SK-N-SH (cell line): ENCODE data around the gene APC. TPM values are rescaled to one million over a fixed set of nuclear protein-coding genes. Genes with fewer than 3 reads are reported as not detected.

ENCODE experiments used
- CTCF ChIA-PET: fragments of 300-600, 350-600 bp; formaldehyde crosslinking; extraction: SDS; loops from one replicate; lab custom pipeline; 2021; lab: Yijun Ruan, JAX
- POLR2A ChIA-PET: fragments of 350-600 bp; sonication (Branson Sonifier 250); formaldehyde crosslinking; extraction: SDS; loops from one replicate; lab custom pipeline; 2020; ENCODE audit warnings: antibody characterized with exemption, inconsistent platforms; lab: Yijun Ruan, JAX
- DNase-seq: peaks from one replicate; pipeline ENCODE4 v3.0.0; 2012
- H2AFZ ChIP-seq: fragments of 200-600 bp; sonication (generic); 2 replicates; pipeline ENCODE4 v1.8.1; 2016; ENCODE audit warnings: antibody characterized with exemption, mild to moderate bottlenecking, low read depth
- H3F3A ChIP-seq: fragments of 200-600 bp; sonication (generic); replicated peaks from 2 replicates; pipeline ENCODE3; 2016; ENCODE audit warnings: antibody characterized with exemption, mild to moderate bottlenecking; ENCODE audit not compliant: insufficient read depth
- H3K27ac ChIP-seq, 2 experiments: fragments of 200-500 bp in 1 of 2; fragments of 200-600 bp in 1 of 2; sonication (Bioruptor generic) in 1 of 2; sonication (generic), shearing (Covaris generic) in 1 of 2; 2 replicates each; pipeline versions ENCODE4 v1.5.1 to v1.6.1; 2014 to 2016; ENCODE audit warnings: low read depth in 2 of 2, inconsistent platforms in 1 of 2, low read length in 1 of 2, mild to moderate bottlenecking in 1 of 2, mixed read lengths in 1 of 2
- H3K27me3 ChIP-seq: fragments of 200-600 bp; sonication (generic), shearing (Covaris generic); 2 replicates; pipeline ENCODE4 v1.6.1; 2016; ENCODE audit warnings: mixed run types; ENCODE audit not compliant: insufficient read depth
- H3K36me3 ChIP-seq, 2 experiments: fragments of 200-500 bp in 1 of 2; fragments of 200-600 bp in 1 of 2; sonication (Bioruptor generic) in 1 of 2; sonication (generic) in 1 of 2; replicated peaks in 1 of 2; 2 replicates each; pipeline versions ENCODE3 to v1.5.1; 2014 to 2016; ENCODE audit warnings: low read length in 1 of 2, mild to moderate bottlenecking in 1 of 2; ENCODE audit not compliant: insufficient read depth in 2 of 2, control insufficient read depth in 1 of 2
- H3K4me1 ChIP-seq, 2 experiments: fragments of 200-500 bp in 1 of 2; fragments of 200-600 bp in 1 of 2; sonication (Bioruptor generic) in 1 of 2; sonication (generic), shearing (Covaris generic) in 1 of 2; 2 replicates each; pipeline versions ENCODE4 v1.5.1 to v1.6.1; 2014 to 2016; ENCODE audit warnings: low read depth in 1 of 2, low read length in 1 of 2, mixed run types in 1 of 2; ENCODE audit not compliant: insufficient read depth in 2 of 2, control insufficient read depth in 1 of 2
- H3K4me2 ChIP-seq: fragments of 200-600 bp; sonication (generic), shearing (Covaris generic); 2 replicates; pipeline ENCODE4 v1.6.1; 2017; ENCODE audit warnings: mixed run types
- H3K4me3 ChIP-seq, 2 experiments: fragments of 200-500 bp in 1 of 2; fragments of 200-600 bp in 1 of 2; sonication (Bioruptor generic) in 1 of 2; sonication (generic), shearing (Covaris generic) in 1 of 2; 2 replicates each; pipeline versions ENCODE4 v1.5.1 to v1.8.1; 2014 to 2016; ENCODE audit warnings: low read depth in 2 of 2, inconsistent platforms in 1 of 2, low read length in 1 of 2, mild to moderate bottlenecking in 1 of 2, mixed read lengths in 1 of 2, moderate library complexity in 1 of 2
- H3K79me2 ChIP-seq: fragments of 200-600 bp; sonication (generic); 2 replicates; pipeline ENCODE4 v1.8.1; 2017; ENCODE audit warnings: mild to moderate bottlenecking; ENCODE audit not compliant: insufficient read depth
- H3K9ac ChIP-seq: fragments of 200-600 bp; sonication (generic); 2 replicates; pipeline ENCODE4 v1.6.1; 2017; ENCODE audit warnings: mixed run types
- H3K9me2 ChIP-seq: fragments of 200-600 bp; sonication (generic); 2 replicates; pipeline ENCODE4 v1.6.1; 2017; ENCODE audit warnings: mixed run types
- H3K9me3 ChIP-seq: fragments of 200-600 bp; sonication (generic); 2 replicates; pipeline ENCODE4 v1.6.1; 2017; ENCODE audit warnings: mixed run types, mild to moderate bottlenecking, moderate library complexity
- H4K20me1 ChIP-seq: fragments of 200-600 bp; sonication (generic); 2 replicates; pipeline ENCODE4 v1.6.1; 2017; ENCODE audit warnings: mild to moderate bottlenecking, mixed run types; ENCODE audit not compliant: insufficient read depth
- CHD2 ChIP-seq: fragments of 150-350 bp; IDR thresholded peaks from 2 replicates; pipeline ENCODE4 v1.6.1; 2018; ENCODE audit warnings: low read length; ENCODE audit not compliant: partially characterized antibody
- CTCF ChIP-seq: fragments of 200-600 bp; sonication (generic); IDR thresholded peaks from 2 replicates; pipeline ENCODE4 v1.6.1; 2017; ENCODE audit warnings: antibody characterized with exemption, mild to moderate bottlenecking, moderate library complexity
- EP300 ChIP-seq, 2 experiments: IDR thresholded peaks; 2 replicates each; pipeline versions ENCODE4 v1.4.0 to v1.6.1; 2012; ENCODE audit warnings: borderline replicate concordance in 1 of 2, low read depth in 1 of 2, low read length in 1 of 2
- FOSL2 ChIP-seq: IDR thresholded peaks from 2 replicates; pipeline ENCODE4 v1.4.0; 2012; ENCODE audit warnings: low read depth, mild to moderate bottlenecking, moderate library complexity, borderline replicate concordance
- FOXJ3 ChIP-seq: sonication (generic); formaldehyde crosslinking; IDR thresholded peaks from 2 replicates; pipeline ENCODE4 v1.5.1; 2020; ENCODE audit warnings: mild to moderate bottlenecking, missing genetic modification reagents
- GABPA ChIP-seq: IDR thresholded peaks from 2 replicates; pipeline ENCODE4 v1.4.0; 2012; ENCODE audit warnings: low read depth, mild to moderate bottlenecking
- MXI1 ChIP-seq: IDR thresholded peaks from 2 replicates; pipeline ENCODE4 v1.6.1; 2012; ENCODE audit warnings: mild to moderate bottlenecking, low read depth, low read length, improper control_type of control experiment
- NFIC ChIP-seq: IDR thresholded peaks from 2 replicates; pipeline ENCODE4 v1.4.0; 2012; ENCODE audit warnings: borderline replicate concordance
- PBX3 ChIP-seq: IDR thresholded peaks from 2 replicates; pipeline ENCODE4; 2012
- SMC3 ChIP-seq: IDR thresholded peaks from 2 replicates; pipeline ENCODE4 v1.6.1; 2012; ENCODE audit warnings: low read depth, low read length, improper control_type of control experiment
- TAF1 ChIP-seq: IDR thresholded peaks from 2 replicates; pipeline ENCODE4 v1.6.1; 2012; ENCODE audit warnings: low read depth, mild to moderate bottlenecking, low read length, moderate library complexity, borderline replicate concordance
- TCF12 ChIP-seq: IDR thresholded peaks from 2 replicates; pipeline ENCODE4 v1.4.0; 2012
- USF1 ChIP-seq: IDR thresholded peaks from 2 replicates; pipeline ENCODE4 v1.4.0; 2012; ENCODE audit warnings: low read depth, borderline replicate concordance
- USF2 ChIP-seq: fragments of 150-350 bp; IDR thresholded peaks from 2 replicates; pipeline ENCODE4 v1.6.1; 2017; ENCODE audit warnings: antibody characterized with exemption, low read length, low read depth, borderline replicate concordance
- WGBS: methylation state at CpG from one replicate; pipeline ENCODE4 v1.1.6; 2017; ENCODE audit warnings: low lambda C conversion rate; 5-methylcytosine and 5-hydroxymethylcytosine counted together
- polyA plus RNA-seq, 3 experiments: library from polyadenylated mRNA; depleted of rRNA; stranded (reverse); fragments of >200 nt; gene quantifications; 2 replicates each; pipeline ENCODE4 v1.2.3, GENCODE V29; 2012
- TF ChIP-seq, protein P1 (sequence below): IDR thresholded peaks from 2 replicates; pipeline ENCODE4 v1.6.1; 2012; ENCODE audit warnings: mild to moderate bottlenecking, low read depth, low read length, moderate library complexity

APC gene
- polyA plus RNA-seq, 1 of the 3 experiments (the other 2 are of a cell fraction), result 5.1 TPM

DNA sequence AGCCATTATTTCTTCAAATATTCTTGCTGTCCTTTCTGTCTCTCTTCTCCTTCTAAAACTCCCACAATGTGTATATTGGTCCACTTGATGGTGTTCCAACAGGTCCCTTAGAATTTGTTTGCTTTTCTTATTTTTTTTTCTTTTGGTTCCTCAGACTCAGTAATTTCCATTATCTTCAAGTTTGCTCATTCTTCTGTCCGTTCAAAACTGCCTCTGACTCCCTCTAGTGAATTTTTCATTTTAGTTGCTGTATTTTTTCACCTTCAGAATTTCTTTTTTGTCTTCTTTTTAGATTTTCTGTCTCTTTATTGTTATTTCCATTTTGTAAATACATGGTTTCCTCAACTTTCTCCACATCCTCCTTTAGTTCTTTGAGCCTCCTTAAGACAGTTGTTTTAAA, 117.0 kb downstream of the APC start:
- no peak overlapping the region for H3K9ac ChIP-seq
- CTCF ChIA-PET, result interaction anchor here (1.0 kb wide), 2 partner anchors 67 to 163 kb away, joined by 3 read pairs; partner anchors contain the start of gene REEP5
- H3F3A ChIP-seq, result no peaks in the 10 kb centered on the region
- no peaks in the 10 kb centered on the region for H3K27me3 ChIP-seq
- H3K9me3 ChIP-seq, result no peaks in the 10 kb centered on the region
- H3K4me3 ChIP-seq, result no peak overlapping the region
- no peak for TF ChIP-seq CTCF
- TF ChIP-seq TCF12, result no peak
- no peak for TF ChIP-seq TAF1
- H3K9me2 ChIP-seq, result no peaks in the 10 kb centered on the region
- H3K4me1 ChIP-seq, result no peaks in the 10 kb centered on the region
- H3K36me3 ChIP-seq, result no peaks in the 10 kb centered on the region
- no peaks in the 10 kb centered on the region for H3K79me2 ChIP-seq
- POLR2A ChIA-PET, result no interaction called here
- H4K20me1 ChIP-seq, result no peaks in the 10 kb centered on the region
- no peak overlapping the region for H3K4me2 ChIP-seq
- H3K27ac ChIP-seq, result no peak overlapping the region
- no peak overlapping the region for H2AFZ ChIP-seq
- no peak for DNase-seq
- WGBS, result 27% methylated on average over 1 of the region's 1 CpG

GRCh38 chr5:112857866-112858265, 120.2 kb downstream of the APC start:
- Histone ChIP-seq H3K36me3 (peaks cover 2 to 3% of the 10 kb centered on the region in 2 experiments), H2AFZ (no peak overlapping the region), H3K27me3 (no peaks in the 10 kb centered on the region), H3K9ac (no peak overlapping the region)
- CTCF ChIA-PET, result interaction anchor here (3.5 kb wide), 1 partner anchor 9 kb away, joined by 22 read pairs; no protein-coding TSS in a partner anchor
- no peak for TF ChIP-seq USF2
- TF ChIP-seq FOSL2, result no peak
- no peak for TF ChIP-seq NFIC
- no peak for TF ChIP-seq USF1
- TF ChIP-seq EP300 (IDR thresholded peaks at IDR 0.05; ENCODE audit: borderline replicate concordance in 1 of 2, low read depth in 1 of 2, low read length in 1 of 2), result no peak
- TF ChIP-seq MXI1, result no peak
- TF ChIP-seq SMC3, result no peak
- no peak for TF ChIP-seq GABPA
- TF ChIP-seq, protein P1, sequence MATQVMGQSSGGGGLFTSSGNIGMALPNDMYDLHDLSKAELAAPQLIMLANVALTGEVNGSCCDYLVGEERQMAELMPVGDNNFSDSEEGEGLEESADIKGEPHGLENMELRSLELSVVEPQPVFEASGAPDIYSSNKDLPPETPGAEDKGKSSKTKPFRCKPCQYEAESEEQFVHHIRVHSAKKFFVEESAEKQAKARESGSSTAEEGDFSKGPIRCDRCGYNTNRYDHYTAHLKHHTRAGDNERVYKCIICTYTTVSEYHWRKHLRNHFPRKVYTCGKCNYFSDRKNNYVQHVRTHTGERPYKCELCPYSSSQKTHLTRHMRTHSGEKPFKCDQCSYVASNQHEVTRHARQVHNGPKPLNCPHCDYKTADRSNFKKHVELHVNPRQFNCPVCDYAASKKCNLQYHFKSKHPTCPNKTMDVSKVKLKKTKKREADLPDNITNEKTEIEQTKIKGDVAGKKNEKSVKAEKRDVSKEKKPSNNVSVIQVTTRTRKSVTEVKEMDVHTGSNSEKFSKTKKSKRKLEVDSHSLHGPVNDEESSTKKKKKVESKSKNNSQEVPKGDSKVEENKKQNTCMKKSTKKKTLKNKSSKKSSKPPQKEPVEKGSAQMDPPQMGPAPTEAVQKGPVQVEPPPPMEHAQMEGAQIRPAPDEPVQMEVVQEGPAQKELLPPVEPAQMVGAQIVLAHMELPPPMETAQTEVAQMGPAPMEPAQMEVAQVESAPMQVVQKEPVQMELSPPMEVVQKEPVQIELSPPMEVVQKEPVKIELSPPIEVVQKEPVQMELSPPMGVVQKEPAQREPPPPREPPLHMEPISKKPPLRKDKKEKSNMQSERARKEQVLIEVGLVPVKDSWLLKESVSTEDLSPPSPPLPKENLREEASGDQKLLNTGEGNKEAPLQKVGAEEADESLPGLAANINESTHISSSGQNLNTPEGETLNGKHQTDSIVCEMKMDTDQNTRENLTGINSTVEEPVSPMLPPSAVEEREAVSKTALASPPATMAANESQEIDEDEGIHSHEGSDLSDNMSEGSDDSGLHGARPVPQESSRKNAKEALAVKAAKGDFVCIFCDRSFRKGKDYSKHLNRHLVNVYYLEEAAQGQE, result no peak
- TF ChIP-seq PBX3, result no peak
- TF ChIP-seq CHD2, result no peak
- TF ChIP-seq CTCF, result no peak
- no peak for TF ChIP-seq FOXJ3 (CRISPR knock-in tag)
- TF ChIP-seq, all 33 proteins: peak for 0
- H3K9me3 ChIP-seq, result no peaks in the 10 kb centered on the region
- peaks cover 3% of the 10 kb centered on the region for H3F3A ChIP-seq
- H4K20me1 ChIP-seq, result peaks cover 6% of the 10 kb centered on the region
- H3K4me3 ChIP-seq, result no peak overlapping the region
- no peak for DNase-seq
- H3K4me2 ChIP-seq, result no peak overlapping the region
- POLR2A ChIA-PET, result no interaction called here
- H3K4me1 ChIP-seq, result peaks cover 11% of the 10 kb centered on the region in 2 experiments; a peak in 3 of 4 replicates
- H3K9me2 ChIP-seq, result no peaks in the 10 kb centered on the region
- peaks cover 18% of the 10 kb centered on the region for H3K79me2 ChIP-seq
- H3K27ac ChIP-seq, result no peak overlapping the region
